Endodermal cell (in vitro differentiated cells): ENCODE results near the gene TMEM266. TPM values are rescaled to one million over a fixed set of nuclear protein-coding genes. Genes with fewer than 3 reads are reported as not detected.

Source experiments
- DNase-seq: peaks from one replicate; pipeline ENCODE4 v3.0.0-alpha.2; 2017
- H3K27ac ChIP-seq: 2 replicates; pipeline ENCODE4 v1.5.1; 2013; ENCODE audit warnings: mild to moderate bottlenecking, low read depth, low read length, moderate library complexity
- H3K27me3 ChIP-seq: 2 replicates; pipeline ENCODE4 v1.6.1; 2013; ENCODE audit warnings: mild to moderate bottlenecking, low read length, moderate library complexity; ENCODE audit not compliant: insufficient read depth, control insufficient read depth, poor library complexity, severe bottlenecking
- H3K36me3 ChIP-seq: 2 replicates; pipeline ENCODE4 v1.7.0; 2013; ENCODE audit warnings: mild to moderate bottlenecking, low read length, moderate library complexity; ENCODE audit not compliant: control insufficient read depth, insufficient read depth
- H3K4me1 ChIP-seq: one replicate; pipeline ENCODE4 v1.7.0; 2013; ENCODE audit warnings: low read length; ENCODE audit not compliant: control insufficient read depth, insufficient read depth
- H3K4me3 ChIP-seq: 2 replicates; pipeline ENCODE4 v1.5.1; 2013; ENCODE audit warnings: mild to moderate bottlenecking, low read length, moderate library complexity
- H3K9ac ChIP-seq: 2 replicates; pipeline ENCODE4 v1.6.1; 2013; ENCODE audit warnings: mild to moderate bottlenecking, low read length, moderate library complexity; ENCODE audit not compliant: poor library complexity, severe bottlenecking; ENCODE audit errors: extremely low read depth
- H3K9me3 ChIP-seq: 2 replicates; pipeline ENCODE4 v1.6.1; 2013; ENCODE audit warnings: mild to moderate bottlenecking, low read length, moderate library complexity; ENCODE audit not compliant: control insufficient read depth
- H3K27ac Mint-ChIP-seq: 2 replicates; pipeline ENCODE4 v1.8.0; 2020; ENCODE audit warnings: mixed read lengths
- H3K27me3 Mint-ChIP-seq: 2 replicates; pipeline ENCODE4 v1.8.0; 2021; ENCODE audit warnings: mild to moderate bottlenecking, mixed read lengths; ENCODE audit not compliant: insufficient read depth
- H3K36me3 Mint-ChIP-seq: 2 replicates; pipeline ENCODE4 v1.8.0; 2020; ENCODE audit warnings: low read depth, mixed read lengths
- H3K4me1 Mint-ChIP-seq: 2 replicates; pipeline ENCODE4 v1.8.0; 2020; ENCODE audit warnings: mixed read lengths
- H3K4me3 Mint-ChIP-seq: 2 replicates; pipeline ENCODE4 v1.8.0; 2020; ENCODE audit warnings: mild to moderate bottlenecking, moderate library complexity, mixed read lengths
- H3K9me3 Mint-ChIP-seq: 2 replicates; pipeline ENCODE4 v1.8.0; 2020; ENCODE audit warnings: mild to moderate bottlenecking, mixed read lengths
- WGBS, 2 experiments: methylation state at CpG; one replicate each; pipeline versions ENCODE4 v1.1.5 to v1.1.7; 2013; ENCODE audit warnings: missing lambda C conversion rate in 2 of 2, mixed read lengths in 1 of 2; ENCODE audit not compliant: insufficient coverage in 1 of 2, insufficient read length in 1 of 2; 5-methylcytosine and 5-hydroxymethylcytosine counted together
- total RNA-seq, 2 donors: library from RNA; stranded (reverse); fragmentation: NEBNext Ultra II Directional in 1 of 2; extraction: Animal tissue kit (Norgen Biotek cat#: 25700) in 1 of 2; gene quantifications; 2 replicates in 1 of 2; 3 replicates in 1 of 2; pipeline ENCODE4 v1.2.1, GENCODE V29; 2021
- TF ChIP-seq, protein P1 (sequence below): fragments of 200-600 bp; sonication (generic); conservative IDR thresholded peaks from 2 replicates; pipeline ENCODE4 v1.5.0; 2021; ENCODE audit warnings: antibody characterized with exemption, mild to moderate bottlenecking

Gene TMEM266
- total RNA-seq, 2 donors from 2014 or later, result 1.8 to 2.0 TPM

GRCh38 chr15:76162784-76163456, 103.1 kb downstream of the TMEM266 start:
- Histone ChIP-seq H3K9ac (no peak overlapping the region), H3K27me3 (no peaks in the 10 kb centered on the region), H3K4me3 (no peak overlapping the region), H3K4me1 (peaks cover 4% of the 10 kb centered on the region), H3K27ac (no peak overlapping the region), H3K9me3 (no peaks in the 10 kb centered on the region), H3K36me3 (no peaks in the 10 kb centered on the region)
- H3K27me3 Mint-ChIP-seq, result no peaks in the 10 kb centered on the region
- no peaks in the 10 kb centered on the region for H3K9me3 Mint-ChIP-seq
- peaks cover 2% of the 10 kb centered on the region for H3K4me1 Mint-ChIP-seq
- H3K36me3 Mint-ChIP-seq, result no peaks in the 10 kb centered on the region
- no peak for DNase-seq
- no peak overlapping the region for H3K4me3 Mint-ChIP-seq
- H3K27ac Mint-ChIP-seq, result no peak overlapping the region
- WGBS, 2 experiments, result 89 to 91% methylated on average over 5 to 10 of the region's 10 CpGs
- TF ChIP-seq, protein P1, sequence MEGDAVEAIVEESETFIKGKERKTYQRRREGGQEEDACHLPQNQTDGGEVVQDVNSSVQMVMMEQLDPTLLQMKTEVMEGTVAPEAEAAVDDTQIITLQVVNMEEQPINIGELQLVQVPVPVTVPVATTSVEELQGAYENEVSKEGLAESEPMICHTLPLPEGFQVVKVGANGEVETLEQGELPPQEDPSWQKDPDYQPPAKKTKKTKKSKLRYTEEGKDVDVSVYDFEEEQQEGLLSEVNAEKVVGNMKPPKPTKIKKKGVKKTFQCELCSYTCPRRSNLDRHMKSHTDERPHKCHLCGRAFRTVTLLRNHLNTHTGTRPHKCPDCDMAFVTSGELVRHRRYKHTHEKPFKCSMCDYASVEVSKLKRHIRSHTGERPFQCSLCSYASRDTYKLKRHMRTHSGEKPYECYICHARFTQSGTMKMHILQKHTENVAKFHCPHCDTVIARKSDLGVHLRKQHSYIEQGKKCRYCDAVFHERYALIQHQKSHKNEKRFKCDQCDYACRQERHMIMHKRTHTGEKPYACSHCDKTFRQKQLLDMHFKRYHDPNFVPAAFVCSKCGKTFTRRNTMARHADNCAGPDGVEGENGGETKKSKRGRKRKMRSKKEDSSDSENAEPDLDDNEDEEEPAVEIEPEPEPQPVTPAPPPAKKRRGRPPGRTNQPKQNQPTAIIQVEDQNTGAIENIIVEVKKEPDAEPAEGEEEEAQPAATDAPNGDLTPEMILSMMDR, result no peak

DNA sequence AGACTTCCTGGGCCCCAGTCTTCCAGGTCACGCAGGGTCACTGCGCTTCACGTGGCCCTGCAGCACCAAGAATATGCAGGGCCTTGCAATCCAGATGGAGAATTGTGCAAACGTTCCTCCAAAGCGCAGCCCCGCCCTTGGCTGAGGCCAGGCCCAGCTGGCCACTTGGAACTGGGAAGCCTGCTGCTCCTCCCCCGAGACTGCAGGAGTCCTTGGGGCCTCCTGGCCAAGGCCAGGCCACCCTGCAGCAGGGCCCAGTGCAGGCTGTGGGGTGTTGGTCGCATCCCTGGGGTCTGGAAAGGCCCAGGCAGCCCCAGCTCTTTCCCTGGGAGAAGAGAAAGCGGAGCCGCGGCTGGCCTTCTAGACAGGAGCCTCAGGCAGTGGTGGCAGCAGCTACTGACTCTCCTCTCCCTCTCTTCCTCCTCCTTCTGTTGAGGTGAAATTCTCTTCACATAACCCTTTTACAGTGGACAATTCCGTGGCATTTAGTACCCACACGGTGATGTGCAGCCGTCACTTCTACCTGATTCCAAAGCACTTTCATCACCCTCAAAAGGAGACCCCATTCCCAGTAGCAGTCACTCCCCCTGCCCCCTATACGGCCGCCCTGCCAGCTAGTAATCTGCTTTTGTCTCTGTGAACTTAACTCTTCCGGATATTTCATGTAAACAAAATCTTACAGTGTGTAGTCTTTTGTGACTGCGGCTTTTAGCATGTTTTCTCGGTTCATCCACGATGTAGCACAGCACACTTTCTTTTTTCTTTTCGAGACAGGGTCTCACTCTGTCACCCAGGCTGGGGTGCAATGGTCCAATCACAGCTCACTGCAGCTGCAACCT, 103.9 kb downstream of the TMEM266 start:
- Histone ChIP-seq H3K9me3 (no peaks in the 10 kb centered on the region), H3K4me3 (no peak overlapping the region), H3K9ac (no peak overlapping the region), H3K36me3 (no peaks in the 10 kb centered on the region), H3K27me3 (no peaks in the 10 kb centered on the region), H3K4me1 (peaks cover 4% of the 10 kb centered on the region), H3K27ac (no peak overlapping the region)
- 91% methylated on average over 16 to 21 of the region's 21 CpGs for WGBS, 2 experiments
- Mint-ChIP-seq H3K36me3 (no peaks in the 10 kb centered on the region), H3K27me3 (no peaks in the 10 kb centered on the region), H3K4me3 (no peak overlapping the region), H3K9me3 (no peaks in the 10 kb centered on the region), H3K27ac (no peak overlapping the region), H3K4me1 (peaks cover 2% of the 10 kb centered on the region)
- TF ChIP-seq, protein P1, result no peak
- DNase-seq, result no peak

DNA sequence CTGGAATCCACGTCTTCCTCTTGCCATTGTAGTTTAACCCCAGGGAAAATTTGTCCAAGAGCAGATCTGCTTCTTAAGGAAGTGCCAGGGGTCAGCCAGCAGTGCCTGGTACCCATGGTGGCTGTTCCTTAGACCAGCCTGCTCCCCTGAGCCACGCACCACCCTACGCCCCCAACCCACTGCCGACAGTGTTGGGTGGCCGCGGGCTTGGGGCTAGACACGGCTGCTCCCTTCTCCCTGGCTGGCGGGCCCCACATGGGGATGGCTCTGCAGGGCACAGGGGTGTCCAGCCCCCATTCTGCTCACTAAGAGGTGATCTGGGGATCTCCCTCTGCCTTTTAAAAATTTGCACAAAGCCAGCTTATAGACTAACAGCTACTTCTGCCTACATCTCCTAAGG, 104.8 kb downstream of the TMEM266 start:
- WGBS, 2 experiments, result 94 to 95% methylated on average over 5 to 8 of the region's 8 CpGs
- Mint-ChIP-seq H3K4me1 (peaks cover 2% of the 10 kb centered on the region), H3K27me3 (no peaks in the 10 kb centered on the region), H3K27ac (no peak overlapping the region), H3K9me3 (no peaks in the 10 kb centered on the region), H3K36me3 (no peaks in the 10 kb centered on the region), H3K4me3 (no peak overlapping the region)
- H3K27ac ChIP-seq, result no peak overlapping the region
- H3K4me1 ChIP-seq, result peaks cover 4% of the 10 kb centered on the region
- TF ChIP-seq, protein P1, result no peak
- H3K27me3 ChIP-seq, result no peaks in the 10 kb centered on the region
- no peak overlapping the region for H3K4me3 ChIP-seq
- no peaks in the 10 kb centered on the region for H3K9me3 ChIP-seq
- H3K36me3 ChIP-seq, result no peaks in the 10 kb centered on the region
- no peak overlapping the region for H3K9ac ChIP-seq
- DNase-seq, result no peak
